Hematopoietic multipotent progenitor cell (in vitro differentiated cells): Measurements from ENCODE around the gene ZMIZ1. TPM values are rescaled to one million over a fixed set of nuclear protein-coding genes. Genes with fewer than 3 reads are reported as not detected.
A peak's percentile ranks its signal among the peaks of the same experiment; 100 is the strongest.

Source experiments
- DNase-seq, 3 donors: peaks; one replicate each; pipeline ENCODE4 v3.0.0-alpha.2; 2011 to 2015; ENCODE audit warnings: low read depth in 2 of 3, low spot score in 2 of 3
- total RNA-seq: library from RNA; depleted of rRNA; stranded (reverse); fragments of >200 nt; gene quantifications from one replicate; pipeline ENCODE4 v1.2.3, GENCODE V29; 2012

ZMIZ1 gene
- total RNA-seq, 1 donor, result 114 TPM

GRCh38 chr10:79310200-79310865 is 241.6 kb downstream of the ZMIZ1 start:
- DNase-seq, result no peak

DNA sequence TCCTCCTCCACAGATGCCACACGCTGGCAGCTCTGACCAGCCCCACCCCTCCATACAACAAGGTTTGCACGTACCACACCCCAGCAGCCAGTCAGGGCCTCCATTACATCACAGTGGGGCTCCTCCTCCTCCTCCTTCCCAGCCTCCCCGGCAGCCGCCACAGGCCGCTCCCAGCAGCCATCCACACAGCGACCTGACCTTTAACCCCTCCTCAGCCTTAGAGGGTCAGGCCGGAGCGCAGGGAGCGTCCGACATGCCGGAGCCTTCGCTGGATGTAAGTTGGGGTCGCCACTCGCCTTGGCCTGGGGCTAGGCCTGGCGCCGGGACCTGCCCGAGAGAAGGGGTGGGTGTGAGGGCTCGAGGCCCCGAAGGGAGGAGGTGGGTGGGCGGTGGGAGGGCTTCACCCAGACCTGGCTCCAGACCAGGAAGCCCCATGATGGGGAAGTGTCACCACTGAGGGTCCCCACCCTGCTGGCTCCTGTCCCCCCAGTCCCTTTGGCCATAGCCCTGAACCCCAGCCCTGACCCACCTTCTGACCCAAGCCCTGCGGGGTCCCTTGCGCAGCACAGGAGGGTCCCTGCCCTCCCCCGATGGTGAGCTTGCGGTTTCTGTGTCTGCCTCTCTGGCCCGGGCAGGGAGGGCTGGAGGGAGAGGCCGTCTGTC is 242.3 kb downstream of the ZMIZ1 start:
- DNase-seq, result no peak

- DNase-seq, result no peak
Measured at GRCh38 chr10:79311581-79312407, 243.0 kb downstream of the ZMIZ1 start.

DNA sequence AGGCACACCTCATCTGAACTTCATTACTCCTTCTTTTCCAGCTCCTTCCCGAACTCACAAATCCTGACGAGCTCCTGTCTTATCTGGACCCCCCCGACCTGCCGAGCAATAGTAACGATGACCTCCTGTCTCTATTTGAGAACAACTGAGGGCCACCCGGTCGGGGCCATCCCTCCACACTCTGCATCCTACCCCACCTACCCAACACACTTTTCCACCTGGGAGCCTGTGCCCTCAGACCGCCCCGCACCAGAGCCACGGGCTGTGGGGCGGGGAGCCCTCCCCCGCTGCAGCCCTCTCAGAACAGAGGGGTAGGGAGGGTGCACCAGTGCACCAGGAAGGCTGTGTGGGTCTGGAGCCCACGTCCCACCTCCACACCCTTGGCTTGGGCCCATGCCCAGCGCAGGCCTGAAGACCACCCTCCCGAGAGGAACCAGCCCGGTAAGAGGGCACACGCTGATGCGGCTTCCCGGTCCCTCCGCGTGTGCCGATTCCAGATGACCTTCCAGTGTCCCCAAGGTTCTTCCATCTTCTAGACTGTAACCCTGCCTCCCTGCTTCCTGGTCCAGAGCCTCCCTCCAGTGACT is 243.9 kb downstream of the ZMIZ1 start:
- no peak for DNase-seq

GRCh38 chr10:79313320-79313719 is 244.6 kb downstream of the ZMIZ1 start:
- no peak for DNase-seq

GRCh38 chr10:79313911-79314439 is 245.2 kb downstream of the ZMIZ1 start:
- DNase-seq, result no peak

- DNase-seq, result no peak
Measured at GRCh38 chr10:79314761-79315601, 246.2 kb downstream of the ZMIZ1 start.

- no peak for DNase-seq
Measured at GRCh38 chr10:79315602-79315920, 246.8 kb downstream of the ZMIZ1 start.

GRCh38 chr10:79316671-79317431 is 248.1 kb downstream of the ZMIZ1 start:
- DNase-seq, result peak in 1 of 3 donors; percentile 58

DNA sequence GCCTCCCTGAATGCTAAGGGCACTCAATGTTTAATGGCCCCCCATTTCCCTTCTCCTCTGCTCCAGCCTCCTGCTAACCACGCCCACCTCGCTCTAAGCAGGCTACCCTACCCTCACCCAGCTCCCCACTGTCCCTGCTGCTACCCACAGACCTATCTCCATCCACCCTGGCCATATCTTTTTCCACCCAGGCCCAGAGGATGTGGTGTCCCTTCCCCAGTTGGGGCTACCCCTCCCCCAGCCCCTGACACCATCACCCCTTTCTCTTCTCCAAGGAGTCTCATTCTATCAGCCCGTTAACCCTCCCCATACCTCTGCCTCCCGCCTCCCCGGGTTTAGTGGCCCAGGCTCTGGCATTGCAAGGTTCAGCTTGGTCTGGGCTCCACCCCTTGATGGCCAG is 249.6 kb downstream of the ZMIZ1 start:
- peak in 1 of 3 donors; percentile 51 for DNase-seq

DNA sequence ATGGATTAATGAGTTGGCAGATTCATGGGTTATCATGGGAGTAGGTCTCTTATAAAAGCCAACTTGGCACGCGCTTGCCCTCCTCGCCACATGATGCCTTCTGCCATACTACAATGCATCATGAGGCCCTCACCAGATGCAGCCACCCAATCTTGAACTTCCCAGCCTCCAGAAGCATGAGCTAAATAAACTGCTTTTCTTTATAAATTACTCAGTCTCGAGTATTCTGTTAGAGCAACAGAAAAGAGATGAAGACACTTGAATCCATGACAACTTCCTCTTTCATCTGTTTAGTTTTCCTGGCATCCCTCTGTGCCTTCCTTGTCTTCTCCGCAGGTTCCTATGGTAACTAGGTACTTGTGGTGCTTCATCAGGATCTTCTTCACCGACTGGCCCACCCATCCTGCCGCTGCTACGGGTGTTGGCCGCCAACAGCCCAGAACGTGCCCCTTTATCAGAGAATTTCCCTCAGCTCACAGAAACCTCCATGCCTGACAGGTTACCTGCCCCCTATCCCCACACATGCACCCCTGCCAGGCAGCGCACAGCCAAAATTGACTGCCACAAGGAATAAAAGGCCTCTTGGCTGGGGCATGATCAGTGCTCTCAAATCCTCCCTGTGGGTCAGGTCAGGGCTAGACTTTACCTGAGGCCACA is 250.5 kb downstream of the ZMIZ1 start:
- no peak for DNase-seq

- no peak for DNase-seq
Measured at GRCh38 chr10:79320316-79320715, 251.6 kb downstream of the ZMIZ1 start.

DNA sequence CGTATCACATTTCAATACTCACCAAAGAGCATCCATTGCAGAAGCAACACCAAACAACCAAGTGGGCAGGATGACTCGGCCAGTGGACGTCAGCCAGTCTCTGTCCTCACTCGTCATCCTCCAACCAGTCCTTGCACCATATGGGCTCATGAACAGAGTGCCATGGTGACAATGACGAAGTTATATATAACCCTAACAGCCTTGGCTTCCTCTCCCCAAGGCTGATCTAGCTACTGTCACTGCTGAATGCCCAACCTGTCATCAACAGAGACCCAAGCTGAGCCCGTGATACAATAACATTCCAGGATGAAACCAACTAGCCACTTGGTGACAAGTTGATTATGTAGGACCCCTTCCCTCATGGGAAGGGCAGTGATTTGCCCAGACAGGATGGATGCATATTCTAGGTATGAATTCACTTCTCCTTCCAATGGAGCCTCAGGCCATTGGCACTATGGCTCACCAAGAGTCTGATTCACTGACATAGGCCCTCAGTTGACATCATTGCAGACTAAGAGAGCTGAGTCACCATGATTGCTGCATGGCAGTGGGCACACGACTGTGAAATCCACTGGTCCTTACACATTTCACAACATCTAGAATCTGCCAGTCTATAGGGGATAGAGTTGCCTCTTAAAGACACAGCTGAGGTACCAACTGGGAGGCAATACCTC is 252.2 kb downstream of the ZMIZ1 start:
- DNase-seq, result peak in 2 of 3 donors; percentile 37 to 51

DNA sequence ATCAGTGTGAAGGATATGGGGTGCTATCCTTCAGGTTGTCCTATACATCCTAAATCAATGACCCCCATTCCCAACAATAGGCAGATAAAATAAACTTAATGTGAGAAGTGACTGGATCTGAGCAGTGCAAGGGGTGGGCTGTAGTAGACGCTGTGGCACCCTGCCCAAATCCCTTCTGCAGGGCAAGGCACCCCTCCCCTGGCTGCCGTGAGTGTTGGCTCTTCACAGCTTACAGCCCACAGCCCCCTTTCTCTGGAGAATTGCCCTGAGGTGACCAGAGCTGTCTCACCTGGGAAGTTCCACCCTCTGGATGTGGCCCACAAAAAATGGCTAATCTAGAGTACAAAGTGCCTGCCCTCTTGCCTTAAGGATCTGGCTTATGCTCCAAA is 252.7 kb downstream of the ZMIZ1 start:
- no peak for DNase-seq

GRCh38 chr10:79321951-79322350 is 253.2 kb downstream of the ZMIZ1 start:
- DNase-seq, result no peak

- peak; percentile 57 to 95 (median 87) for DNase-seq
Measured at GRCh38 chr10:79322616-79323543, 254.1 kb downstream of the ZMIZ1 start.

GRCh38 chr10:79323602-79324001 is 254.8 kb downstream of the ZMIZ1 start:
- DNase-seq, result no peak
